ENCODE data around the gene RALGDS.
"Not testable (repeated sequence)": the region's sequence is repeated elsewhere in the genome, so short reads cannot be mapped to it uniquely, and the experiment has no call there.

Gene RALGDS

GRCh38 chr9:133087429-133088145 is 33.5 kb downstream of the RALGDS start:
- DNase-seq (ENCODE audit: low read depth), result no peak

- no peak for DNase-seq (ENCODE audit: low read depth)
These were observed 34.1 kb downstream of the RALGDS start for GRCh38 chr9:133086894-133087293.

DNA sequence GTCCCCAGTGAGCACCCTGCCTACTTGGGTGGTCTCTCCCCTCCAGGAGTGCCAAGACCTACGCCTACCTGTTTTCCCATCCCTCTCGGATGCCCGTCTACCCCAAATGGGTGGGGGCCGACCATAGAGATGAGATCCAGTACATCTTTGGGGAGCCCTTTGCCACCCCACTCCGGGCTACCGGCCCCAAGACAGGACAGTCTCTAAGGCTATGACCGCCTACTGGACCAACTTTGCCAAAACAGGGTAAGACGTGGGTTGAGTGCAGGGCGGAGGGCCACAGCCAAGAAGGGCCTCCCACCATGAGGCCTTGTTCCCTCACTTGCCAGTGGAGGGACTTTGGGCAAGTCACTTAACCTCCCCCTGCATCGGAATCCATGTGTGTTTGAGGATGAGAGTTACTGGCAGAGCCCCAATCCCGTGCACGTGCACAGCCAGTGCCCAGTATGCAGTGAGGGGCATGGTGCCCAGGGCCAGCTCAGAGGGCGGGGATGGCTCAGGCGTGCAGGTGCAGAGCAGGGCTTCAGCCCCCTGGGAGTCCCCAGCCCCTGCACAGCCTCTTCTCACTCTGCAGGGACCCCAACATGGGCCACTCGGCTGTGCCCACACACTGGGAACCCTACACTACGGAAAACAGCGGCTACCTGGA is 34.7 kb downstream of the RALGDS start:
- not testable (repeated sequence) for DNase-seq (ENCODE audit: low read depth)

DNA sequence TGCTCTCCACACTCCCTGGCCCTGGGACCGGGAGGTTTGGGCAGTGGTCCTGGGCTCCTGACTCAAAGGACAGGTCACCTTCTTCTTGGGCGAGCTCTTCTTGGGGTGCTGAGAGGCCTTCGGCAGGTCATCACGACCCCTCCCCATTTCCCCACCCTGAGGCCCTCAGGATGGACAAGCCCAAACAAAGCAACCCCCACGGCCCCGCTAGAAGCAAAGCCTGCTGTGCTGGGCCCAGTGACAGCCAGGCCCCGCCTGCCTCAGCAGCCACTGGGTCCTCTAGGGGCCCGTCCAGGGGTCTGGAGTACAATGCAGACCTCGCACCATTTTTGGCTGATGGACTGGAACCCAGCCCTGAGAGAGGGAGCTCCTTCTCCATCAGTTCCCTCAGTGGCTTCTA is 37.4 kb downstream of the RALGDS start:
- not testable (repeated sequence) for DNase-seq (ENCODE audit: low read depth)

- not testable (repeated sequence) for DNase-seq (ENCODE audit: low read depth)
These were observed 38.9 kb downstream of the RALGDS start for GRCh38 chr9:133081957-133082644.

GRCh38 chr9:133080786-133081779 is 40.0 kb downstream of the RALGDS start:
- not testable (repeated sequence) for DNase-seq (ENCODE audit: low read depth)

DNA sequence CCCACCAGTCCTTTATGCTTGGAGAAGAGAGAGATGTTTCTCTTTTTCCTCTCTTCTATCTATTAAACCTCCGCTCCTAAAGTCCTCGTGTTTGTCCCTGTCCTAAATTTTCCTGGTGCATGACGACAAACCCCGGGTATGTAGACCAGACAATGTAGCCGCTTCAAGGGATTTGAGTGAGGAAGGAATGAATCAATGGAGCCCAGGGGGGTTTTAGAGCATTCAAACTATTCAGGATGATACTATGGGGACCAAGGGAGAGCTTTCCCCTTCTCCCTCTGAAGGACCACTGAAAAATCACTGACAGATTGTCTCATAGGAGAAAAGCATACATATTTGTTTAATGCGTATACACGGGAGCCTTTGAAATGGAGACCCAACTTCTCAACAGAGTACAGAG is 40.9 kb downstream of the RALGDS start:
- DNase-seq (ENCODE audit: low read depth), result no peak

GRCh38 chr9:133078486-133078885 is 42.6 kb downstream of the RALGDS start:
- no peak for DNase-seq (ENCODE audit: low read depth)

DNA sequence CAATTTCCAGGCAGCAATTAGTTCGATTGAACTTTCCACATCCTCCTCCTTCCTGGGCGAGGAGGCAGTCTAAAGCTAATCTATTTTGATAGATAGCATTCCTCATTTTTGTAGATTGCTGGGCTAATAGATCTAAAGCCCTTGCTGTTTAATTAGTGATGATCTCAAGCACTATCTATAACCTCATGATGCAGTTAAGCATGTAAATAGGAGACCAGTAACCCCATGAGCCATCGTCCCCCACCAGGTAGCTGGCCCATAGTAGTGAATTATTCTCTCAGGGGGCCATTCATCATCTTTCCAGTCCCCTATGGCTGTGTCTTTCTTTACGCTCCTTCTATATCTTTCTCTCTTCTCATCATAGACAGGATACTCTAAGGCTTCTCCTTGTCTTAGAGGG is 44.3 kb downstream of the RALGDS start:
- no peak for DNase-seq (ENCODE audit: low read depth)

DNA sequence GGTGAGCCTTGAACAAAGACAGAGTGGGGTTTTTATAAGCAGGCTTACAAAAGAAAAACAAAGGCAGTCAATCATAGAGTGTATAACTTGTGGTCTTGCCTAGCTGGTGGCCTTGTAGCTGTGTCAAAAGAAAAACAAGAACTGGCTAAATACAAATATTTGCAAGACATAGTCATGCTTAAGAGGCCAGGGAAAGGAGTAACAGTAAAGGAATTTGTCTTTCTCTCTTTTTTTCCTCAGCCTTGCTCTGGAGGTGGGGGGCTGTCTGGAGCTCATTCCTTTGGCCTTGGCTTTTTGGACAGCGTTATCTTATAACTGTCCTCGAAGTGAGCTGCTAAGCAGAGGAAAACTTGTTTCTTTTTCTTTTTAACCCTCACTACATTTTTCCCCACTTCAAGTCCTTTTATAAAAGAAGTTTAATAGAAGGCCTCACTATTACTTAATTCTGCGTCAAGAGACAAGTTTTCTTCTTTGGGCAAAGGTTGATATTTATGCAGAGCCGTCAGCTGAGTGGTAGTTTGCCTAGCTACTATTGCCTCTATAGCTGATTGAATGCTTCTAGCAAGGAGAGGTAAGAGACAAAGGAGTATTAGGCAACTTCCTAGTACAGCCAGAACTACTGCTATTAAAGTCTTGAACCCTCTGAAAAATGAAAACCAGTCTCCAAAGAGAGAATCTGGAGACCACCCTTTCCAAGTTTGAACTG is 45.0 kb downstream of the RALGDS start:
- no peak for DNase-seq (ENCODE audit: low read depth)

GRCh38 chr9:133074111-133074651 is 46.9 kb downstream of the RALGDS start:
- no peak for DNase-seq (ENCODE audit: low read depth)

DNA sequence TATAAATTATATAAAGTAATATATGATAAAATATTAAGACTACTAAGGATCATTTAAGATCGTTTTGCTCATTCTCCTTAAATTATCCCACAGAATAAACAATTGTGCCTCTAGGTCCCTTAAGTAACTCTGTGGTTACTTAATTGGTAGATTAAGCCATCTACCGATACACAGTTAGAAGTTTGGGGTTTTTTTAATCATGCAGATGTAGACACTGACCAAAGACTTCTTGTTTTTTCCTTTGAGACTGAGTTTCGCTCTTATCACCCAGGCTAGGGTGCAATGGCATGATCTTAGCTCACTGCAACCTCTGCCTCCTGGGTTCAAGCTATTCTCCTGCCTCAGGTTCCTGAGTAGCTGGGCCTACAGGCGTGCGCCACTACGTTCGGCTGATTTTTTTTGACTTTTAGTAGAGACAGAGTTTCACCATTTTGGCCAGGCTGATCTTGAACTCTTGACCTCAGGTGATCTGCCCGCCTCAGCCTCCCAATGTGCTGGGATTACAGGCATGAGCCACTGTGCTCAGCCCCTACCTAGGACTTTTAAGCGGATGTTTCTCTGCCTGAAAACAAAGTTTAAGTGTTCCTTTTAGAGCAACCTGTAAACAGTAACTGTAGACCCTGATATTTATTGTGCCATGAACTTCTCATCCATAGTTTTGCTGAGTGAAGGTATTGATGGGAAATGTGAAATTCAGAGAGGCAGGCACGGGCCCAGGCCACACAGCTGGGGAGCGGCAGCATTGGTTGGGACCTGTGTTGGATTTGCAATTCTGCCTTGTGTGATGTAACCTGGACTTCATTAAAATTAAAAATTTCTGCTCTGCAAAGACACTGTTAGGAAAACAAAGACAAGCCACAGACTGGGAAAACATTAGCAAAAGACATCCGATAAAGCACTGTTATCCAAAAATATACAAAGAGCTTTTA is 47.7 kb downstream of the RALGDS start:
- DNase-seq (ENCODE audit: low read depth), result no peak

GRCh38 chr9:133072210-133072609 is 48.8 kb downstream of the RALGDS start:
- DNase-seq (ENCODE audit: low read depth), result not testable (repeated sequence)

DNA sequence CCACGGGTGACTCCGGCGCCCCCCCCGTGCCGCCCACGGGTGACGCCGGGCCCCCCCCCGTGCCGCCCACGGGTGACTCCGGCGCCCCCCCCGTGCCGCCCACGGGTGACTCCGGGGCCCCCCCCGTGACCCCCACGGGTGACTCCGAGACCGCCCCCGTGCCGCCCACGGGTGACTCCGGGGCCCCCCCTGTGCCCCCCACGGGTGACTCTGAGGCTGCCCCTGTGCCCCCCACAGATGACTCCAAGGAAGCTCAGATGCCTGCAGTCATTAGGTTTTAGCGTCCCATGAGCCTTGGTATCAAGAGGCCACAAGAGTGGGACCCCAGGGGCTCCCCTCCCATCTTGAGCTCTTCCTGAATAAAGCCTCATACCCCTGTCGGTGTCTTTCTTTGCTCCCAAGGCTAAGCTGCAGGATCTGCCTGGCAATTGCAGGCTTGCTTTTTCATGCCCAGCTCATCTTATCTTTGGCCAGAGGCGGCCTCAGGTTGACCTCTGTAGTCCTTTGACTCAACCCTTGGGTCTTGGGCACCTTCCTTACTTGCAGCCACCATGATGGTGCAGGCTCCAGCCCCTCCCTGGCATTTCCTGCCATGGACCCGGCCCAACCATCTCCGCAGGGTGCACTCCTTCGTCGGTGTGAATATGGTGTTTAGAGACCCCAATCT is 49.4 kb downstream of the RALGDS start:
- DNase-seq (ENCODE audit: low read depth), result no peak

DNA sequence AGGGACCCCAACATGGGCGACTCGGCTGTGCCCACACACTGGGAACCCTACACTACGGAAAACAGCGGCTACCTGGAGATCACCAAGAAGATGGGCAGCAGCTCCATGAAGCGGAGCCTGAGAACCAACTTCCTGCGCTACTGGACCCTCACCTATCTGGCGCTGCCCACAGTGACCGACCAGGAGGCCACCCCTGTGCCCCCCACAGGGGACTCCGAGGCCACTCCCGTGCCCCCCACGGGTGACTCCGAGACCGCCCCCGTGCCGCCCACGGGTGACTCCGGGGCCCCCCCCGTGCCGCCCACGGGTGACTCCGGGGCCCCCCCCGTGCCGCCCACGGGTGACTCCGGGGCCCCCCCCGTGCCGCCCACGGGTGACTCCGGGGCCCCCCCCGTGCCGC is 50.1 kb downstream of the RALGDS start:
- not testable (repeated sequence) for DNase-seq (ENCODE audit: low read depth)

- not testable (repeated sequence) for DNase-seq (ENCODE audit: low read depth)
These were observed 50.5 kb downstream of the RALGDS start for GRCh38 chr9:133070500-133070961.

DNA sequence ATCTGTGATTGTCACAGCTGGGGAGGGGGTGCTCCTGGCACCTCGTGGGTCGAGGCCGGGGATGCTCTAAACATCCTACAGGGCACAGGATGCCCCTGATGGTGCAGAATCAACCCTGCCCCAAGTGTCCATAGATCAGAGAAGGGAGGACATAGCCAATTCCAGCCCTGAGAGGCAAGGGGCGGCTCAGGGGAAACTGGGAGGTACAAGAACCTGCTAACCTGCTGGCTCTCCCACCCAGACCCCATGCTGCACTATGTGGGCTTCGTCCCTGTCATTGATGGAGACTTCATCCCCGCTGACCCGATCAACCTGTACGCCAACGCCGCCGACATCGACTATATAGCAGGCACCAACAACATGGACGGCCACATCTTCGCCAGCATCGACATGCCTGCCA is 52.6 kb downstream of the RALGDS start:
- DNase-seq (ENCODE audit: low read depth), result not testable (repeated sequence)

GRCh38 chr9:133067813-133068212 is 53.2 kb downstream of the RALGDS start:
- no peak for DNase-seq (ENCODE audit: low read depth)

DNA sequence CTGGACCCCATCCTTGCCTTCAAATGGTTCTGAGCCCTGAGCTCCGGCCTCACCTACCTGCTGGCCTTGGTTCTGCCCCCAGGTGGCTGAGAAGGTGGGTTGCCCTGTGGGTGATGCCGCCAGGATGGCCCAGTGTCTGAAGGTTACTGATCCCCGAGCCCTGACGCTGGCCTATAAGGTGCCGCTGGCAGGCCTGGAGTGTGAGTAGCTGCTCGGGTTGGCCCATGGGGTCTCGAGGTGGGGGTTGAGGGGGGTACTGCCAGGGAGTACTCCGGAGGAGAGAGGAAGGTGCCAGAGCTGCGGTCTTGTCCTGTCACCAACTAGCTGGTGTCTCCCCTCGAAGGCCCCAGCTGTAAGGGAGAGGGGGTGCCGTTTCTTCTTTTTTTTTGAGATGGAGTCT is 54.0 kb downstream of the RALGDS start:
- no peak for DNase-seq (ENCODE audit: low read depth)

Data from activated T-helper 9 cell treated with anti-CD3 and anti-CD28 coated beads, Interleukin-2, amount 50 U/mL, for 16 hours (primary cell).